Activated CD4-positive, alpha-beta T cell treated with anti-CD3 and anti-CD28 coated beads, Interleukin-10, Interleukin-2, amounts not matched to agents 100 ng/mL and 50 ng/mL, durations not matched to agents 16 hours and 8 hours (primary cell): ENCODE results near the gene CD99L2.
A peak's percentile ranks its signal among the peaks of the same experiment; 100 is the strongest.

Experiments
- DNase-seq: peaks from one replicate; pipeline ENCODE4 v3.0.0-alpha.2; 2020

The CD99L2 gene

DNA sequence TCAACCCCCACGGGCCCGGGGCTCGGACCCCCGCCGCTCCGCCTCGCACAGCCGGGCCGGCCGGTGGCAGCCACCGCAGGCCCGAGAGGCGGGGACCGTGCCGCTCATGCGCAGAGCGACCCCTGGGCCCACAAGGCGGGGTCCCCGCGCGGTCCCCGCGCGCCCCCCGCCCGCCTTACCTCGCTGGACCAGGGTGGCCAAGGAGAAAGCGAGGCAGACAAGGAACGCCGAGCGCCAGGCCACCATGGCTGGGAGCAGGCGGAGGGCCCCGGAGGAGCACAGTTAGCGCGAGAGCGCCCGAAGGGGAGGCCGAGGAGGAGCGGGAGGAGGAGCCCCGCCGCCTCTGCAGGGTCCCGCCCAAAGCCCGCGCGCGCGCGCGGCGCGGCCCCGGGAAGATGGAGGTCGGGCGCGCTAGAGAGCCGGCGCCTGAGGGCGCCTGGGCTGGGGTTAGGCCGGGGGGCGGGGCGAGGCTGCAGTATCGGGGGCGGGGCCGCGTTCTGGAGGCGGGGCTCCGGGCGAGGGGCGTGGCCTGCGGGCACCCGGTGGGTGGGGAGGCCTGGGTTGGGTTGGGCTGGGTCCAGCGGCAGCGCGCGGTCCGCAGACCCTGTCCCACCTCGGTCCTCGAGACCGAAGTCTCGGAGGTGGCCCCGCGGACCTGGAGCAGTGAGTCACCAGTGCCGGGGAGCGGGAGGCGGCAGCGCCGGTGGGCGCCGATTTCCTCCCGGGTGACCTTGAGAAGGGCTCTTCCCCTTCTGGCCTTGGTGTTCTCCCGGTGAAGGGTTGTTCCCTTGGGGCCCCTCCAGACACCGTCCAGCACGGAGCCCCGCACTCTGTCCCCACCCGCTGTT is at the start of gene CD99L2:
CD99L2 (minus strand) TSS at position 326 of the 848 bp plus-strand sequence; CDS start at position 246, 80 bp downstream.
- DNase-seq = peak; percentile 92

DNA sequence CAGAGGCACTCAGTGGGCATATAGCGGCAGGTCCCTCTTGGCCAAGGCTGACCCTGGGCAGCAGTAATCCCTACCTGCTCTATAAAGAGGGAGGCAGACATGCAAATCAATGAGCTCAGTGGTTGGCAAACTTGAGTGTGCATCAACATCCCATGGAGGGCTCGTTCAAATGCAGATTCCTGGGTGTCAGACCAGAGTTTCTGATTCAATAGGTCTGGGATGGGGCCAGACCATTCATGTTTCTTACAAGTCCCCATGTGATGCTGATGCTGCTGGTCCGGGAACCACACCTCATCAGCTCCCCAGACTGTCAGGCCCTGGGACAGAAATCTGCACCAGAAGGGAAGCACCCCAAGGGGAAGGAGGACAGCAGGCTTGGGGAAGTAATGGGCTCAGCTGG is 45.8 kb upstream of the CD99L2 start:
- DNase-seq = no peak

- DNase-seq = no peak
Observed at GRCh38 chrX:150942942-150943594, 44.6 kb upstream of the CD99L2 start.

- no peak for DNase-seq
Observed at GRCh38 chrX:150941580-150941979, 43.1 kb upstream of the CD99L2 start.

GRCh38 chrX:150940844-150941495 is 42.5 kb upstream of the CD99L2 start:
- DNase-seq = no peak

- no peak for DNase-seq
Observed at GRCh38 chrX:150936556-150936955, 38.1 kb upstream of the CD99L2 start.

DNA sequence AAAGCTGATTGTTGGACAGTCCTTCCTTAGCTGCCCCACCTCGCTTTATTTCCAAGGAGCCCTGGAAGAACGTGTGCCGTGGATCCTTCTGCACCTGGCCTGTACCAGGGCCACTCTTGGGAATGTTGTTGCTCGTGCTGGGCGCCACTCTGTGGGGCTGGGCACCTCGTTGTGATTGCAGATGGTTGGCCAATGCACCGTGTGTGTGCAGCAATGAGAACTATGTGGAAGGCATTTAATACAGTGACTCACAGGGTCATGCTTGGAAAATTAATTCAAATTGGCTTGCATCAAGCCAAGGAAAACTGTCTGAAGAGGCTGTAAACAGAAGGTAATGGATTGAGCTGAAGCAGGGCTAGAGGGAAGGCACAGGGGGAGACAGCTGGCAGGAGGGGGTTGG is 37.0 kb upstream of the CD99L2 start:
- no peak for DNase-seq

DNA sequence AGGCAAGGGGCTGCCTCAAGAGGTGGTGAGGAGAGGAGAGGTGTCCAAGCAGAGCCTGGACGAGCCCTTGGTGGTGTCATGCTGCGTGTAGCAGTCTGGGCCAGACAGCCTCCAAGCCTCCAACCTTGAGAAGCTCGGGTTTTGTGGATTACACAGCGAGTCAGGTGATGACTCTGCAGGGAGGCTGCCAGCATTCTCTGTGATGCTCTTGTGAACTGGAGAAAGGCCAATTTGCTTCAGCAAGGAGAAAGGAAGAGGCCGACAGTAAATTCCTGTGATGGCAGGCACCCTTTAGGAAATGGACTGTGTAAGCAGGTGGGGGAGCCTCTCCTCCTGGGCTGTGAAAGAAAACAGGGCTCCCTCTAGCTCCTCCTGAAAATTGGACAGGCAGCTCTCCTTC is 36.0 kb upstream of the CD99L2 start:
- no peak for DNase-seq

GRCh38 chrX:150933945-150934350 is 35.5 kb upstream of the CD99L2 start:
- no peak for DNase-seq

GRCh38 chrX:150929058-150929457 is 30.6 kb upstream of the CD99L2 start:
- no peak for DNase-seq

- DNase-seq = no peak
Observed at GRCh38 chrX:150926791-150927190, 28.3 kb upstream of the CD99L2 start.

DNA sequence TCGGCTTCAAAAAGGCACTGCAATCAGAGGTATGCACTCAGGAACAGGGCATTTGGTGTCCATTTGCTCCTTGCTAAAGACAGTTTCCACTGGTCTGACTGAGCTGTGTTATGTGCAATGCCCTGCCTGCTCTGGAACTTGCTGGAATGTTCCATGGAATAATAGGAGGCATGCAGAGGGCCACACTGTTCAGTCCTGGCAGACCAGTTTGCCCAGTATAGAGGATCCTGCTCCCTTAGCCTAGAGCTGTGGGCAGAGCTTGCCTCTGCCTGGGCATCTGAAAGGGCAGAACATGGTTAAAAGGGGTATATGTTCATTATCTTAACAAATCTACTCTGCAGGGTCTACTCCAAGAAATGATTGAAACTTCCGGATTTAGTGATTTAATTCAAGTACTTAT is 27.8 kb upstream of the CD99L2 start:
- DNase-seq = no peak

DNA sequence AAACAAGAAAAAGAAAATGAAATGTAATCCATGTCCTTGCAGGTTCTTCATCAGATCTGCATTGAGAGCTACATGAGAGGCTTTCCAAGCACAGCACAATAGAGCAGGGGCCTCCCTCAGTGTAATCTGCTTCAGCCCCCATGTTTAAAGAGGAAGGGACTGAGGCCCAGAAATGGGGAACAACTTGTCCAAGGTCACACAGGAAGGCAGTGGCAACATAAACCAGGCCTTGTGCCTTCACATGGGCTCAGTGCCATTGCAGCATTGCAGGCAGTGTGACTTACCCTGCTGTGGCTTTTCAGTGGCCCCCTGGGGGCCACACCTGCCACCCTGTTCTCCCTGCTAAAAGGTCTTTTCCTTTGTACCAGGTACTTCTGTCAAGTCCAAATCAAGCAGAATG is 20.9 kb upstream of the CD99L2 start:
- no peak for DNase-seq

DNA sequence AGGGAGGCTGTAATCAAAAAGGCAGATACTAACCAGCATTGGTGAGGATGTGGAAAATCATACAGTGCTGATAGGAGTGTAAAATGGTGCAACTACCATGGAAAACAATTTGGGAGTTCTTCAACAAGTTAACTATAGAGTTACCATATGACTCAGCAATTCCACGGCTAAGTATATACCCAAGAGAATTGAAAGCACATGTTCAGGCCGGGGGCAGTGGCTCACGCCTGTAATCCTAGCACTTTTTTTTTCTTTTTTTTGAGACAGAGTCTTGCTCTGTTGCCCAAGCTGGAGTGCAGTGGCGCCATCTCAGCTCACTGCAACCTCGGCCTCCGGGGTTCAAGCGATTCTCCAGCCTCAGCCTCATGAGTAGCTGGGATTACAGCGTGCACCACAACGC is 15.0 kb upstream of the CD99L2 start:
- no peak for DNase-seq

DNA sequence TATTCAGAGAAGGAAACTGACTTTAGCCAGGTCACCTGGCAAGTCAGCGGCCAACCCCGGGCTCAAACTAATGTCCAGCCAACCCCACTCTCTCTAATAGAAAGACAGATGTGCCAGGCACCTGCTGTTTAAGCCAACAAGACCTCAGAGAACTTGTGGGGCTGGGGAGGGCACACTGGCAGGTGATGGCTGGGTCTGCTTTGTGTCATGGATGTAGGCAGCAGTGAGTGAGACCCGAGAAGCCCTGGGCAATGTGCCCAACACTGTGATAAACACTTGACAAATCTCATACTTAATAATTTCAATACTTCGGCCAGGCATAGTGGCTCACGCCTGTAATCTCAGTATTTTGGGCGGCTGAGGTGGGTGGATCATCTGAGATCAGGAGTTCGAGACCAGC is 9.0 kb upstream of the CD99L2 start:
- no peak for DNase-seq

GRCh38 chrX:150906694-150907093 is 8.2 kb upstream of the CD99L2 start:
- no peak for DNase-seq

DNA sequence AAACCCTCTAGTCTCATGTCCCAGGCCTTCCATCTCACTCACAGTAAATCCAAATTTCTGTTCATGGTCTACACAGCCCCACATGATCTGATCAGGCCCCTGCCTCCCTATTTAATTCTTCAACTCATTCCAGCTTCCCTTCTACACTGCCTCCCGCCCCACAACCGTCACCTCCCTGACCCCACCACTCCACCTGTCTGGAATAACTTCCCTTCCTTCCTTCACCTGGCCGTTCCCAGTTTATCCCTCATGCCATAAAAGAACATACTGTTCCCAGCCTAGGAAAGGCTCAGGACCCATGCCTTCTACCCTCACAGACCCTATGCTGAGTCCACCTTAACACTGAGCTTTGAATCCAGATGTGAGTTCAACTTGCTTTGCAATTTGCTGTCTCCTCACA is 6.8 kb upstream of the CD99L2 start:
- no peak for DNase-seq

DNA sequence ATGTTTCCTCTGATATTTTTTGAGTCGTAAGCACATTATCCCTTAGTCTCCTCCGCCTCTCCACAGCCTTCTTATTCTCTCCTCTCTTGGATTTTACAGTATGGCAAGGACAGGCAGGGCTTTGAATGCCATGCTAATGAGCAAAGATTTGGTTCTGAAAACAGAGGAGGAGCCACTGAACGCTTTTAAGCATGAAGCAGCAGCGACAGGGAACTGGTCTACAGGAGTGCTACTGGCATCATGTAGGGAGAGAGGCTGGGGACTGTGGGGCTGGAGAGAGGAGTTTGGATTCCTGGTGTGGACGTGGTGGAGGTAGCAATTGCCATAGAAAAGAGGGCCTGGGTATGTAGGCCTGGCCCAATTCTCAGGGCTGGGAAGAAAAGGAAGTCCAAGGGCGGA is 4.6 kb upstream of the CD99L2 start:
- DNase-seq = no peak

DNA sequence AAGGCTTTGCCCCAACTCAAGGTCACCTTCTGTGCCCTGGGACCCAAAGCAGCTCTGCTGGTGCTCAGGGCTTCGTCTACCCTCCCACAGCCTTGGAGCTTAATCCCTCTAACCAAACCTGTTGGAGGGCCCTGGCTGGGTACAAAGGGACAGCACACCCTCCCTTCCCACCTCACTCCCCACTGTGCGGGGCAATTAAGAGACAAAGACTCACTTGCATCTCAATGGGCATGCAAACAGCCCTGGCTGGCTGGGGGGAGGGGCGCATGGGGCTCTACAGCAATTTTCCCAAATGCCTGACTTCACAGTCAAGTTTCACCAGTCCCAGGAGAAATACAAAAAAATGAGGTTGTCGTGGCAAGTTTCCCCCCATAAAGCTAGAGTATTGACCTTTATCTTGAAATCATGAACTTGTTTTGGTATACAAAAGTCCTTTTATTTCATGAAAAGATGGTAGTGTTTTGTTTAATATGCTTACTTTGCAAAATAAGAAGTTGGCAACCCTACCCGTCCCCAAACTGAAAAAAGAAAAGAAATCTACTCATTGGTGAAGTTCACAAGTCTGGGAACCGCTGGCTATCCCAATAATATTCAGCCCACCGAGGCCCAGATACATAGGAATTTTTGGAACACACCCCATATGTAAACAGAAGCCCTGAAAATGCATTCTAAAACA is 4.1 kb upstream of the CD99L2 start:
- no peak for DNase-seq

GRCh38 chrX:150899191-150899757 is 806 bp upstream of the CD99L2 start:
- DNase-seq = peak; percentile 24

GRCh38 chrX:150897421-150898320 is 797 bp downstream of the CD99L2 start:
- DNase-seq = peak; percentile 40

DNA sequence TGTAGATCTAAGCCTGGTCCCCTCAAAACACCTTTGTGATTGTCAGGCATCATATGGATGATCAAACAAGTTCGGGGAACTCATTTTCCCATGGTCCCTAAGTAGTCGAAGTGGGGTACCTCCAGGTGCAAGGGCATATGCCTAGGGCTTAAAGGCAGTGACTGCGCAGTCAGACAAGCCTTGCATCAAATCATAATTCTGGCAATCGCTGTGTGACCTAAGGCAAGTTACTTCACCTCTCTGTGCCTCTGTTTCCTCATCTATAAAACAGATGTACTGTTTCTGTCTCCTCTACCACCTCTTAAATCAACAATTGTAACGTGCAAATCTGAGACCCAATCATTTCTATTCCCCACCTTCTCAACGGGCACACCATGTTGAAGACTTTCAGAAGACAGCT is 1.8 kb downstream of the CD99L2 start:
- no peak for DNase-seq
